Heart left ventricle (tissue), 16 donors: ENCODE measurements around the gene PARD6A. TPM values are rescaled to one million over a fixed set of nuclear protein-coding genes. Genes with fewer than 3 reads are reported as not detected.
"Not testable (repeated sequence)": the region's sequence is repeated elsewhere in the genome, so short reads cannot be mapped to it uniquely, and the experiment has no call there.

Experiments used
- ATAC-seq, 4 donors: fragments of 200-7000 bp; cut with Tn5 transposase; one replicate each; pipeline ENCODE4 v1.9.1; 2020 to 2022; ENCODE audit warnings: moderate library complexity in 4 of 4, mild to moderate bottlenecking in 3 of 4, moderate number of reproducible peaks in 1 of 4
- DNase-seq, 5 donors: peaks; one replicate each; pipeline ENCODE4 v3.0.0-alpha.2; 2020
- H3K27ac ChIP-seq, 12 donors: fragments of 200-600 bp; sonication (generic) in 4 of 12; one replicate each; pipeline versions ENCODE4 v1.5.0 to v1.8.0; 2016 to 2022; ENCODE audit warnings: mild to moderate bottlenecking in 2 of 12
- H3K27me3 ChIP-seq, 9 donors: fragments of 200-600 bp; sonication (generic) in 2 of 9; one replicate each; pipeline versions ENCODE4 v1.5.1 to v1.8.0; 2016 to 2022; ENCODE audit warnings: mild to moderate bottlenecking in 3 of 9
- H3K36me3 ChIP-seq, 9 donors: fragments of 200-600 bp; sonication (generic) in 2 of 9; one replicate each; pipeline versions ENCODE4 v1.5.0 to v1.8.0; 2018 to 2022; ENCODE audit warnings: mild to moderate bottlenecking in 2 of 9
- H3K4me1 ChIP-seq, 12 donors: fragments of 200-600 bp; sonication (generic) in 4 of 12; one replicate each; pipeline versions ENCODE4 v1.5.0 to v1.8.0; 2016 to 2022; ENCODE audit warnings: mild to moderate bottlenecking in 3 of 12
- H3K4me3 ChIP-seq, 12 donors: fragments of 200-600 bp; sonication (generic) in 4 of 12; one replicate each; pipeline versions ENCODE4 v1.5.0 to v1.8.0; 2017 to 2022; ENCODE audit warnings: mild to moderate bottlenecking in 9 of 12, moderate library complexity in 4 of 12
- H3K9me3 ChIP-seq, 12 donors: fragments of 200-600 bp; sonication (generic) in 4 of 12; one replicate each; pipeline versions ENCODE4 v1.5.0 to v1.8.0; 2016 to 2022; ENCODE audit warnings: mild to moderate bottlenecking in 1 of 12
- POLR2A ChIP-seq, 2 donors: fragments of 450-650 bp; IDR thresholded peaks; one replicate each; pipeline ENCODE4 v1.6.1; 2017; ENCODE audit warnings: antibody characterized with exemption in 2 of 2, mild to moderate bottlenecking in 2 of 2, moderate library complexity in 2 of 2
- WGBS, 4 donors: extraction: QIAGEN DNeasy Blood & Tissue Kit in 2 of 4; methylation state at CpG; one replicate each; pipeline versions ENCODE4 v1.1.5 to v1.1.7; 2013 to 2018; 5-methylcytosine and 5-hydroxymethylcytosine counted together
- intact Hi-C, 10 donors: fragments of 100-400 bp; cut with DNase I; formaldehyde crosslinking; loops; one replicate each; pipeline versions ENCODE4 v1.11.1 to v1.14.2; 2022
- polyA plus RNA-seq, 2 donors: library from polyadenylated mRNA; stranded (reverse); fragments of 200-250 nt; gene quantifications; one replicate each; pipeline ENCODE4 v1.2.3, GENCODE V29; 2013
- total RNA-seq, 9 donors: library from RNA; depleted of rRNA in 2 of 9; stranded (reverse); fragments of >200 nt in 2 of 9; fragmentation: NEBNext Ultra II Directional in 3 of 9; extraction: Animal tissue kit (Norgen Biotek cat#: 25700) in 3 of 9; gene quantifications; one replicate each; pipeline versions ENCODE4 v1.1.0 to v1.2.4, GENCODE V29; 2016 to 2023
- TF ChIP-seq, protein P1 (sequence below), 12 donors: fragments of 200-600 bp; sonication (generic) in 4 of 12; IDR thresholded peaks; one replicate each; pipeline versions ENCODE4 v1.5.0 to v1.8.0; 2018 to 2022; ENCODE audit warnings: antibody characterized with exemption in 12 of 12, mild to moderate bottlenecking in 5 of 12
- donor health status: ischemic (EF 13 %, LVEDD 7.1; RV severe dilation, severe dysfunction).
- donor health status: healthy with polysubstance abuse.
- donor health status: DM: no; HTN: yes; CAD: no.
- donor health status: DM: no; HTN: no; CAD: no.
- donor health status: ischemic (EF 25% LVEDD 6.9; RV normal size, moderate dysfunction).
- donor health status: ischemic (EF 25% LVEDD 5.7; RV mildly dilated, moderate dysfunction).
- donor health status: healthy.
- donor health status: DM: yes; HTN: yes; CAD: no.
- donor health status: ischemic (EF 35%, LVEDD 5.7; RV mildly dilated, moderate dysfunction).
- donor health status: nonischemic (EF 11% LVEDD 7.7; RV severe dilation, severe dysfunction).
- donor health status: DM: yes; HTN: yes; CAD: no.
- donor health status: PGD.
- donor health status: ischemic (EF 29% LVEDD 5.4; RV normal size, mild dysfunction).
- donor health status: nonischemic (EF 23%, LVEDD 6.1; RV moderate dilation, normal function).

Gene PARD6A
- total and polyA plus RNA-seq, 11 donors = 1.7 to 7.0 (median 2.9) TPM

DNA sequence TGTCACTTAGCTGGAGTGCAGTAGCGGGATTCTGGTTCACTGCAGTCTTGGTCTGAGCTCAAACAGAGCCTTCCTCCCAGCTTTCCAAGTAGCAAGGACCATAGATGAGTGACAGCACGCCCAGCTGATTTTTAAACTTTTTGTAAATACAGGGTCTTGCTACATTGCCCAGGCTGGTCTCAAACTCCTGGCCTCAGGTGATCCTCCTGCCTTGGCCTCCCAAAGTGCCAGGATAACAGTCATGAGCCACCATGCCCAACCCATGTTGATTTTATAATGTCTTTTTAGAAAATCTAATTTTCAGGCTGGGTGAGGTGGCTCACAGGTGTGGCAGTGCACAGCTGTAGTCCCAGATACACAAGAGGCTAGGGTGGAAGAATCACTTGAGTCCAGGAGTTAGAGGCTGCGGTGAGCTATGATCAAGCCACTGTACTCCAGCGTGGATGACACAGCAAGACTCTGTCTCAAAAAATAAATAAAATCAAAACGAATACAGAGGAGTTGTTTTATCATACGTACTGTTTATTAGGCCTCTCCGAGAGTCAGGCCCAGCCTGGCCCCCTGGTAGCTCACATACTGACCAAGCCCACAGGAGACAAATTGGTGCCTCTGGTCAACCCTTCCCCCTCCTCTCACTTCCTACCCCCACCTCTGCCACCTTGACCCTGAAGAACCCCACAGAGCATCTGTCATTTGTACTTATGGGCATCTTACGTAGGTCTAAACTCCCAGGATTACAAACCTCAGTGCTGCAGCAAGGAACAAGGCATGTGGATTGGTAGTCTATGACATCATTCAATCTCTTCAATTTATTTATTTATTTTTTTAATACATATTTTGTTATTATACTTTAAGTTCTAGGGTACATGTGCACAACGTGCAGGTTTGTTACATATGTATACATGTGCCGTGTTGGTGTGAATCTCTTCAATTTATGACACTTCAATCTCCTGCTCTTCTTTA lies 19.5 kb downstream of the PARD6A start:
- Histone ChIP-seq H3K4me1 (peaks cover 0 to 20% (median under 1%) of the 10 kb centered on the region in 12 donors), H3K4me3 (no peak overlapping the region), H3K27me3 (no peaks in the 10 kb centered on the region), H3K9me3 (no peaks in the 10 kb centered on the region), H3K27ac (no peak overlapping the region), H3K36me3 (peaks cover 0 to 37% (median 22%) of the 10 kb centered on the region in 9 donors)
- DNase-seq (no peak), ATAC-seq (no peak)
- TF ChIP-seq, protein P1, sequence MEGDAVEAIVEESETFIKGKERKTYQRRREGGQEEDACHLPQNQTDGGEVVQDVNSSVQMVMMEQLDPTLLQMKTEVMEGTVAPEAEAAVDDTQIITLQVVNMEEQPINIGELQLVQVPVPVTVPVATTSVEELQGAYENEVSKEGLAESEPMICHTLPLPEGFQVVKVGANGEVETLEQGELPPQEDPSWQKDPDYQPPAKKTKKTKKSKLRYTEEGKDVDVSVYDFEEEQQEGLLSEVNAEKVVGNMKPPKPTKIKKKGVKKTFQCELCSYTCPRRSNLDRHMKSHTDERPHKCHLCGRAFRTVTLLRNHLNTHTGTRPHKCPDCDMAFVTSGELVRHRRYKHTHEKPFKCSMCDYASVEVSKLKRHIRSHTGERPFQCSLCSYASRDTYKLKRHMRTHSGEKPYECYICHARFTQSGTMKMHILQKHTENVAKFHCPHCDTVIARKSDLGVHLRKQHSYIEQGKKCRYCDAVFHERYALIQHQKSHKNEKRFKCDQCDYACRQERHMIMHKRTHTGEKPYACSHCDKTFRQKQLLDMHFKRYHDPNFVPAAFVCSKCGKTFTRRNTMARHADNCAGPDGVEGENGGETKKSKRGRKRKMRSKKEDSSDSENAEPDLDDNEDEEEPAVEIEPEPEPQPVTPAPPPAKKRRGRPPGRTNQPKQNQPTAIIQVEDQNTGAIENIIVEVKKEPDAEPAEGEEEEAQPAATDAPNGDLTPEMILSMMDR (IDR thresholded peaks at IDR 0.05) = no peak
- TF ChIP-seq POLR2A (IDR thresholded peaks at IDR 0.05) = no peak
- intact Hi-C loops = loop anchor here in 8 of 10 donors (5.0 to 10.0 kb wide), 8 partner anchors 42 to 385 kb away; partner anchors contain the start of genes RANBP10 (in 2 of the 8), TSNAXIP1 (in 2 of the 8), DDX28 (in 1 of the 8) and DUS2 (in 1 of the 8)
- 91 to 96% (median 95%) methylated on average over 10 of the region's 10 CpGs for WGBS, 4 donors

DNA sequence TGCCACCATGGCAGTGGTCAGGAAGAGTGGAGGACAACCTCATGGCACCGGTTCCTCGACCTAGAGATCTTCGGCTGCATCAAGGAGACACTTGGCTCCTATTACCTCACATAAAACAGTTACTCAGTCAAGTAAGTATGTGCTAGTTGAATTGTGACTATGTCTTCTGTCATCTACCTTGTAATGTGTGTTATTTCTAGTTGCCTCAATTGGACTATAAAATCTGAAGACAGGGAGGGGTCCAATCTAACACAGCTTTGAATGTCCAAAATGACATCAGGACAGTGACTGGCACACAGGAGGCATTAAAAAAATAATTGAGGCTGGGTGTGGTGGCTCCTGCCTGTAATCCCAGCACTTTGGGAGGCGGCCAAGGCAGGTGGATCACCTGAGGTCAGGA lies 23.0 kb downstream of the PARD6A start:
- Histone ChIP-seq H3K4me1 (peaks cover 0 to 15% (median 5%) of the 10 kb centered on the region in 12 donors), H3K27ac (no peak overlapping the region), H3K4me3 (no peak overlapping the region), H3K36me3 (peaks cover 0 to 34% (median 23%) of the 10 kb centered on the region in 9 donors), H3K27me3 (no peaks in the 10 kb centered on the region), H3K9me3 (no peaks in the 10 kb centered on the region)
- ATAC-seq = no peak
- intact Hi-C loops = no loop called here
- DNase-seq = no peak
- TF ChIP-seq, protein P1 (IDR thresholded peaks at IDR 0.05) = no peak
- no peak for TF ChIP-seq POLR2A (IDR thresholded peaks at IDR 0.05)
- WGBS, 4 donors = 96 to 100% (median 97%) methylated on average over 4 of the region's 4 CpGs

DNA sequence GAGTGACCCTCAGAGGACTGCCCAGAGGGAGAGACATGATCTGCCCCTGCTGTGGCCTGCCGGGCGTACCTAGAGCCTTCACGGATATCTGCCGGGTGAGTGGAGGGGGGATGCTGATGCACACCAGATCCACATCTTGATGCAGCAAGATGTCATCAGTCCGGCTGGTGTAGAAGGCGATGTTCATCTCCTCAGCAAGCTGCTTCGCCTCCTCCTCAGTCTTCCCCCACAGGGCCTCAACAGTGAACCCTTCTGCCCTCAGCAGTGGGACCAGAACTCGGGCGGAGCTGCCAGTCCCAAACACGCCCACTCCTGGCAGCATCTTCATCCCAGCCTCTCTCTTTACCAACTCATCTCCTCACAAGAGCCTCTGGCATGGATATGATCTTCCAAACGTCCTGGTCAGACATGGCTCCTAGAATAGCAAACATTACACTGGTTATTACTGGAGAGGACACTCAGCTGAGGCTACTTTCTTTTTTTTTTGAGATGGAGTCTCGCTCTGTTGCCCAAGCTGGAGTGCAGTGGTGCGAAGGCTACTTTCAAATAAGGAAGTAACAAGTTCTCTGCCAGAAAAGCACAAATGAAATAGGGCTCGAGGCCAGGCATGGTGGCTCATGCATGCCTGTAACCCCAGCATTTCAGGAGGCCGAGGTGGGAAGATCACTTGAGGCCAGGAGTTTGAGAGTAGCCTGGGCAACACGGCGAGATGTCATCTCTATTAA lies 24.8 kb downstream of the PARD6A start:
- H3K4me1 ChIP-seq = peaks cover 0 to 15% (median 5%) of the 10 kb centered on the region in 12 donors
- H3K27me3 ChIP-seq = no peaks in the 10 kb centered on the region
- TF ChIP-seq, protein P1 (IDR thresholded peaks at IDR 0.05) = no peak
- TF ChIP-seq POLR2A (IDR thresholded peaks at IDR 0.05) = no peak
- 82 to 88% (median 85%) methylated on average over 17 of the region's 17 CpGs for WGBS, 4 donors
- intact Hi-C loops = no loop called here
- DNase-seq = no peak
- H3K4me3 ChIP-seq = no peak overlapping the region
- peaks cover 0 to 29% (median 16%) of the 10 kb centered on the region in 9 donors for H3K36me3 ChIP-seq
- no peaks in the 10 kb centered on the region for H3K9me3 ChIP-seq
- peak in 1 of 4 donors; percentile 33 for ATAC-seq
- H3K27ac ChIP-seq = peak overlapping the region in 11 of 12 donors; percentile 41 to 82 (median 68)

DNA sequence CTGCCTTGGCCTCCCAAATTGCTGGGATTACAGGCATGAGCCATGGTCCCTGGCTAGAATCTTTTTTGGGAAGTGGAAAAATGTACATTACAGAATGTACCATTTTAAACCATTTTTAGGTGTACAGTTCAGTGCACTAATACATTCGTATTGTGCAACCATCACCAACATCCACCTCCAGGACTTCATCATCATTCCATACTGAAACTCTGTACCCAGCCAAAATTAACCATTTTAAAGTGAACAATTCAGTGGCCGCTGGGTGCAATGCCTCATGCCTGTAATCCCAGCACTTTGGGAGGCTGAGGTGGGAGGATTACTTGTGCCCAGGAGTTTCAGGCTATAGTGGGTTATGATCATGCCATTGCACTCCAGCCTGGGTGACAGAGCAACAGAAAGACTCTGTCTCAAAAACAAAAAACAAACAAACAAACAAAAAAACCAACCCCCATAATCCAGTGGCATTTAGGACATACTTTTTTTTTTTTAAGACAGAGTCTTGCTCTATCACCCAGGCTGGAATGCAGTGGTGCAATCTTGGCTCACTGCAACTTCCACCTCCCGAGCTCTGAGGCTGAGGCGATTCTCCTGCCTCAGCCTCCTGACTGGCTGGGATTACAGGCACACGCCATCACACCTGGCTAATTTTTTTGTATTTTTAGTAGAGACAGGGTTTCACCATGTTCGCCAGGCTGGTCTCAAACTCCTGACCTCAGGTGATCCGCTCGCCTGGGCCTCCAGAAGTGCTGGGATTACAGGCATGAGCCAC lies 32.9 kb downstream of the PARD6A start:
- ATAC-seq, H3K27me3 ChIP-seq, H3K4me1 ChIP-seq, intact Hi-C loops, H3K9me3 ChIP-seq, H3K4me3 ChIP-seq, DNase-seq, H3K27ac ChIP-seq: not testable (repeated sequence)
- 94 to 96% (median 94%) methylated on average over 8 of the region's 8 CpGs for WGBS, 4 donors
- peaks cover 0 to 11% (median 0%) of the 10 kb centered on the region in 9 donors for H3K36me3 ChIP-seq
